GM23248 (cell line): ENCODE measurements around the gene RIMKLA.

Experiments
- EZH2 ChIP-seq: fragments of 200-600 bp; sonication (generic); IDR thresholded peaks from 2 replicates; pipeline ENCODE4 v1.6.1; 2018; ENCODE audit warnings: antibody characterized with exemption, mild to moderate bottlenecking; ENCODE audit not compliant: insufficient read depth, poor library complexity, severe bottlenecking
- EZH2phosphoT487 ChIP-seq: fragments of 200-600 bp; sonication (generic); IDR thresholded peaks from 2 replicates; pipeline ENCODE4 v1.6.1; 2018; ENCODE audit warnings: antibody characterized with exemption, moderate library complexity, mild to moderate bottlenecking, low read depth; ENCODE audit not compliant: insufficient read depth

DNA sequence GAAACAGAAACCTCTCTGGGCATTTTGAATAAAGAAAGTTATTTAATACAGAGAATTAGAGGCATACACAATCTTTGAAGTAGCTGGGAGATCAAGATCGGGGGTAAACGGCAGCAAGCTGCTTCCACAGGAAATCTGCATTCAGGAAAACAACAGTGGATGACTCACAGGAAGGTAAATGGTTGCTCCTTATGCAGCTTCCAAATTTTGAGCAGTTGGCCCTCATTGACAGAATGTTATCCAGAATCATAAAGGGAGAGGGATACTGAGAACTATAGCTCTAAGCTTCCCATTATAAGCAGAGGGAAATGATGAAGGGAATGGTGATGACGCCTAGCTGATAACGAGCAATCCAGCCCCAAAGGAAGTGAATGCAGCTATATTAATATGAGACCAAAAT, 46.6 kb downstream of the RIMKLA start:
- TF ChIP-seq EZH2 (no peak), EZH2phosphoT487 (no peak)
